Gastrocnemius medialis (tissue), 4 donors: ENCODE results near the gene PSMD13. TPM values are rescaled to one million over a fixed set of nuclear protein-coding genes. Genes with fewer than 3 reads are reported as not detected.
"Not testable (repeated sequence)": the region's sequence is repeated elsewhere in the genome, so short reads cannot be mapped to it uniquely, and the experiment has no call there.

Experiments used
- ATAC-seq, 2 donors: fragments of 150-250 bp; one replicate each; pipeline ENCODE4 v1.9.1; 2016
- DNase-seq, 2 donors: peaks; one replicate each; pipeline ENCODE4 v3.0.0-alpha.2; 2019
- H3K27ac ChIP-seq, 4 donors: fragments of 200-600 bp; sonication (generic); 1 replicate in 1 of 4; 2 replicates in 3 of 4; pipeline ENCODE4 v1.5.1; 2016 to 2018; ENCODE audit warnings: mild to moderate bottlenecking in 2 of 4, moderate library complexity in 1 of 4
- H3K27me3 ChIP-seq, 3 donors: fragments of 200-600 bp; sonication (generic) in 2 of 3; 1 replicate in 1 of 3; 2 replicates in 2 of 3; pipeline versions ENCODE4 v1.5.1 to v1.6.0; 2016 to 2019; ENCODE audit warnings: mild to moderate bottlenecking in 1 of 3, moderate library complexity in 1 of 3
- H3K36me3 ChIP-seq, 2 donors: fragments of 200-600 bp; sonication (generic) in 1 of 2; one replicate each; pipeline ENCODE4 v1.5.1; 2017 to 2018
- H3K4me1 ChIP-seq, 2 donors: fragments of 200-600 bp; sonication (generic) in 1 of 2; one replicate each; pipeline ENCODE4 v1.5.1; 2016 to 2017; ENCODE audit warnings: mild to moderate bottlenecking in 2 of 2
- H3K4me3 ChIP-seq, 4 donors: fragments of 200-600 bp; sonication (generic) in 3 of 4; 1 replicate in 1 of 4; 2 replicates in 3 of 4; pipeline ENCODE4 v1.5.1; 2016 to 2019; ENCODE audit warnings: mild to moderate bottlenecking in 2 of 4
- H3K9me3 ChIP-seq, 3 donors: fragments of 200-600 bp; sonication (generic) in 2 of 3; 1 replicate in 1 of 3; 2 replicates in 2 of 3; pipeline ENCODE4 v1.5.1; 2016 to 2019
- CTCF ChIP-seq, 5 experiments: fragments of 450-650 bp in 3 of 5; fragments of 200-600 bp in 2 of 5; sonication (generic) in 2 of 5; IDR thresholded peaks in 4 of 5; conservative IDR thresholded peaks in 1 of 5; 1 replicate in 4 of 5; 2 replicates in 1 of 5; pipeline ENCODE4 v1.5.1; 2016 to 2019; ENCODE audit warnings: antibody characterized with exemption in 5 of 5, mild to moderate bottlenecking in 3 of 5, moderate library complexity in 3 of 5
- POLR2A ChIP-seq, 2 donors: fragments of 450-650 bp; IDR thresholded peaks; one replicate each; pipeline ENCODE4 v1.6.1; 2017; ENCODE audit warnings: antibody characterized with exemption in 2 of 2, mild to moderate bottlenecking in 2 of 2, moderate library complexity in 2 of 2
- in situ Hi-C, 4 donors: fragments of 200-750 bp; cut with MboI; loops; one replicate each; pipeline versions ENCODE4 v1.15.0 to v1.8.0; 2017; ENCODE audit warnings: low sequenced_read_pairs in 4 of 4
- intact Hi-C: fragments of 100-400 bp; cut with DNase I; formaldehyde crosslinking; loops from one replicate; pipeline ENCODE4 v1.15.1; 2023; ENCODE audit warnings: low total_unique reads
- total RNA-seq, 4 donors: library from RNA; depleted of rRNA; stranded (reverse); fragments of >200 nt; gene quantifications; one replicate each; pipeline versions ENCODE4 v1.1.0 to v1.2.3, GENCODE V29; 2016

PSMD13 gene
- total RNA-seq, 4 donors from 2014 or later: 128 to 189 (median 163) TPM

- in situ Hi-C loops: no loop called here
- H3K36me3 ChIP-seq: no peaks in the 10 kb centered on the region
- no peak for ATAC-seq
- peaks cover 45 to 54% (median 50%) of the 10 kb centered on the region in 3 donors for H3K27me3 ChIP-seq
- intact Hi-C loops: loop anchor here (5.0 kb wide), 1 partner anchor 49 kb away; the partner anchor contains the start of genes PSMD13 and SIRT3
- H3K4me3 ChIP-seq: no peak overlapping the region
- DNase-seq: no peak
- no peaks in the 10 kb centered on the region for H3K9me3 ChIP-seq
- TF ChIP-seq POLR2A (IDR thresholded peaks at IDR 0.05) (no peak), CTCF (IDR thresholded peaks at IDR 0.05 in 4 of 5, conservative IDR thresholded peaks at IDR 0.05 in 1 of 5) (no peak)
- no peaks in the 10 kb centered on the region for H3K4me1 ChIP-seq
- H3K27ac ChIP-seq: no peak overlapping the region
Observed at GRCh38 chr11:285894-286220, 49.1 kb downstream of the PSMD13 start.

- H3K36me3 ChIP-seq, DNase-seq, in situ Hi-C loops, H3K4me1 ChIP-seq, H3K27ac ChIP-seq, H3K4me3 ChIP-seq, H3K9me3 ChIP-seq, ATAC-seq: not testable (repeated sequence)
- intact Hi-C loops: loop anchor here (5.0 kb wide), 1 partner anchor 50 kb away; the partner anchor contains the start of genes PSMD13 and SIRT3
- peaks cover 32 to 41% (median 37%) of the 10 kb centered on the region in 3 donors for H3K27me3 ChIP-seq
Observed at GRCh38 chr11:286977-287820, 50.4 kb downstream of the PSMD13 start.

- in situ Hi-C loops (no loop called here), intact Hi-C loops (loop anchor here (5.0 kb wide), 1 partner anchor 51 kb away; the partner anchor contains the start of genes PSMD13 and SIRT3)
- Histone ChIP-seq H3K4me3 (peak overlapping the region; percentile 56 to 62 (median 58)), H3K27ac (peak overlapping the region in 1 of 4 donors; percentile 7), H3K9me3 (no peaks in the 10 kb centered on the region), H3K4me1 (no peaks in the 10 kb centered on the region), H3K36me3 (no peaks in the 10 kb centered on the region), H3K27me3 (peaks cover 26 to 33% (median 29%) of the 10 kb centered on the region in 3 donors)
- no peak for ATAC-seq
- no peak for TF ChIP-seq POLR2A (IDR thresholded peaks at IDR 0.05)
- no peak for TF ChIP-seq CTCF (IDR thresholded peaks at IDR 0.05 in 4 of 5, conservative IDR thresholded peaks at IDR 0.05 in 1 of 5)
- DNase-seq: peak in 1 of 2 donors; percentile 9
Observed at GRCh38 chr11:287821-288477, 51.2 kb downstream of the PSMD13 start.

- peak in 1 of 2 donors; percentile 43 for DNase-seq
- no peak for TF ChIP-seq POLR2A (IDR thresholded peaks at IDR 0.05)
- TF ChIP-seq CTCF (IDR thresholded peaks at IDR 0.05 in 4 of 5, conservative IDR thresholded peaks at IDR 0.05 in 1 of 5): no peak
- peak within 1 kb of the TSS; percentile 43 to 58 (median 51) for H3K27ac ChIP-seq
- intact Hi-C loops (loop anchor here (5.0 kb wide), 1 partner anchor 51 kb away; the partner anchor contains the start of genes PSMD13 and SIRT3), in situ Hi-C loops (no loop called here)
- H3K4me1 ChIP-seq: no peaks in the 10 kb centered on the region
- ATAC-seq: peak; percentile 59 to 70
- no peaks in the 10 kb centered on the region for H3K9me3 ChIP-seq
- H3K4me3 ChIP-seq: peak within 1 kb of the TSS; percentile 56 to 62 (median 58)
- H3K27me3 ChIP-seq: peaks cover 20 to 31% (median 26%) of the 10 kb centered on the region in 3 donors
- no peaks in the 10 kb centered on the region for H3K36me3 ChIP-seq
Observed at GRCh38 chr11:288478-289397, 52.0 kb downstream of the PSMD13 start, which contains the start of gene PGGHG. Gene PGGHG (plus strand): TSS chr11:289126. CDS start chr11:289817, 691 bp downstream.
